ENCODE measurements around the gene ABHD11. TPM values are rescaled to one million over a fixed set of nuclear protein-coding genes. Genes with fewer than 3 reads are reported as not detected.
A peak's percentile ranks its signal among the peaks of the same experiment; 100 is the strongest.

Gene ABHD11
- total and polyA plus RNA-seq, 10 donors: 11.4 to 26.0 (median 17.8) TPM

DNA sequence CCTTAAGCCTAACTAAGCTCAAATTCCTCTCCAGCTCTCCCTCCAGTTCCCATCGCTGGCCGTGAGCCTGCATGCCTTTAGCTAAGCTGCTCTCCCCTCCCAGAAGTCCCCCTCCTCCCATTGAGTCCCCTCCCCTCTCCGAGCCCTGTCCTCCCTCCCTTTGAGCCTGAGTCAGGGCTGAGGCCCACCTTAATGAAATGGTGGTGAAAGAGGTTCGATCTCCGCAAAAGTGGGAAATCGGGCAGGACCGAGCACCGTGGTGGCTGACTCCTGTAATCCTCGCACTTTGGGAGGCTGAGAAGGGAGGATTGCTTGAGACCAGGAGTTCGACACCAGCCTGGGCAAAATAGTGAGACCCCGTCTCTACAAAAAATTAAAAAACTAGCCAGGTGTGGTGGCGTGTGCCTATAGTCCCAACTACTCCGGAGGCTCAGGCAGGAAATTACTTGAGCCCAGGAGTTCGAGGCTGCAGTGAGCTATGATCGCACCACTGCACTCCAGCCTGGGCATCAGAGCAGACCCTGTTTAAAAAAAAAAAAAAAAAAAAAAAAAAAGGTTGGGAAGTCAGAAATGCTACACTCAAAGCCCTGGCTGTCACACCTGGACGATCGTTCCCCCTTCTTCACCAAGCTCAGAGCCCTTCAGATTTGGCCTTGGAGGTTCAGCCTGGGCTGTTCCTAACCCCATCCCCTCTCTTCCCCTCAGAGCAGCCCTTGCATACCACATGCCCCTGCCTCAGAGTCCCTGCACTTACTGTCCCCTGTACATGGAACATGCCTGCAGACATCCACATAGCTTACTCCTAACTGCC, 32.5 kb upstream of the ABHD11 start:
- peaks cover 0 to 25% (median 18%) of the 10 kb centered on the region in 6 donors for H3K4me1 ChIP-seq
- peak overlapping the region in 7 of 8 donors; percentile 9 to 64 (median 24) for H3K4me3 ChIP-seq
- intact Hi-C loops (cut with DNase I; ENCODE audit: low total_unique reads): no loop called here
- no peak for DNase-seq
- no peaks in the 10 kb centered on the region for H3K36me3 ChIP-seq
- H3K27ac ChIP-seq: no peak overlapping the region
- TF ChIP-seq, protein P1, sequence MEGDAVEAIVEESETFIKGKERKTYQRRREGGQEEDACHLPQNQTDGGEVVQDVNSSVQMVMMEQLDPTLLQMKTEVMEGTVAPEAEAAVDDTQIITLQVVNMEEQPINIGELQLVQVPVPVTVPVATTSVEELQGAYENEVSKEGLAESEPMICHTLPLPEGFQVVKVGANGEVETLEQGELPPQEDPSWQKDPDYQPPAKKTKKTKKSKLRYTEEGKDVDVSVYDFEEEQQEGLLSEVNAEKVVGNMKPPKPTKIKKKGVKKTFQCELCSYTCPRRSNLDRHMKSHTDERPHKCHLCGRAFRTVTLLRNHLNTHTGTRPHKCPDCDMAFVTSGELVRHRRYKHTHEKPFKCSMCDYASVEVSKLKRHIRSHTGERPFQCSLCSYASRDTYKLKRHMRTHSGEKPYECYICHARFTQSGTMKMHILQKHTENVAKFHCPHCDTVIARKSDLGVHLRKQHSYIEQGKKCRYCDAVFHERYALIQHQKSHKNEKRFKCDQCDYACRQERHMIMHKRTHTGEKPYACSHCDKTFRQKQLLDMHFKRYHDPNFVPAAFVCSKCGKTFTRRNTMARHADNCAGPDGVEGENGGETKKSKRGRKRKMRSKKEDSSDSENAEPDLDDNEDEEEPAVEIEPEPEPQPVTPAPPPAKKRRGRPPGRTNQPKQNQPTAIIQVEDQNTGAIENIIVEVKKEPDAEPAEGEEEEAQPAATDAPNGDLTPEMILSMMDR (IDR thresholded peaks at IDR 0.05 in 8 of 11, conservative IDR thresholded peaks at IDR 0.05 in 3 of 11): no peak
- TF ChIP-seq POLR2AphosphoS5 (IDR thresholded peaks at IDR 0.05): no peak
- H3K27me3 ChIP-seq (replicated peaks in 1 of 7): peaks cover 3 to 65% (median 33%) of the 10 kb centered on the region in 7 donors
- WGBS, 5 donors: 60 to 64% (median 62%) methylated on average over 17 of the region's 17 CpGs
- no peaks in the 10 kb centered on the region for H3K9me3 ChIP-seq

DNA sequence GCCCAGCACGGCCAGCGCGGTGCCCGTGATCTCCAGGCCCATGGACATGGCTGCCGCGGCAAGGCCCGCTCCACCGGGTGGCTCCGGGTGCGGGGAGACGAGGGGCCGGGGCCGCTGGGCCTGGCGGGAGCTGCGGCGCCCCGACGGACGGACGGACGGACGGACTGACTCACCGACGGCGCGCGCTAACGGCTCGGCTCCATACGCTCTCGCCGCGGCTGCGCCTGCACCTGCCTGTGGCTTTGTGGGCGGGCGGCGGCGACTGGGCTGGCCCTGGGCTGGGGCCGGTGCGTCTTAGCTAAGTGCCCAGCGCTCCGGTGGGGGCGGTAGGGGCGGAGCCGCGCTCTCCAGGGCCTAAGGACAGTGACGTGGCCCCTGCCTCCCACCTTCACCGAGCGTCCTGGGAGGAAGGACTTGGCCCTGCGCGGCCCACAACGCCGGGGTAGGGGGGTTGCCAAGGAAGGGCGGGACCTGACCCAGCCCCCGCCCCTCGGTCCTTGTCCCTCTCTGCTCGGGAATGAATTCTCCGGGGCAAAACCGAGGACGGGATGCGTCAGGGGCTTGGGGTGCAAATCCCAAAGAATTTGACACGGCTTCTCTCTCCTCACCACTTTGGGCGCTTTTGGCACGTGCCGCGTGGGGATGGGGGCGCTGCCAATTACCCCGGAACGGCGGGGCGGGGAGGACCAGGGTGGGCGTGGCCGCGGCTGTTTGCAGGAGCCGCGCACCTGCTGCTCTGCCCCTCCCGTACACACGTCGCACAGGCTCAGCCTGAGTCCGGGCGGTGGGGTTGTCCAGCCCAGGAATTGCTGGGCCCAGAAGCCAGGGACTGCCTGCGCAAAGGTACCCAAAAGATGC, 31.6 kb upstream of the ABHD11 start, which contains the start of gene CLDN3:
Gene CLDN3, minus strand, starts transcription at position 269 of the 858 bp plus-strand sequence. Its CDS starts 221 bp downstream, at position 48.
- TF ChIP-seq POLR2A (IDR thresholded peaks at IDR 0.05) (no peak), POLR2AphosphoS5 (IDR thresholded peaks at IDR 0.05) (no peak)
- TF ChIP-seq, protein P1 (IDR thresholded peaks at IDR 0.05 in 8 of 11, conservative IDR thresholded peaks at IDR 0.05 in 3 of 11): no peak
- Histone ChIP-seq H3K9me3 (no peaks in the 10 kb centered on the region), H3K4me3 (peak within 1 kb of the TSS in 7 of 8 donors; percentile 9 to 64 (median 24)), H3K36me3 (no peaks in the 10 kb centered on the region), H3K27me3 (replicated peaks in 1 of 7) (peaks cover 3 to 65% (median 33%) of the 10 kb centered on the region in 7 donors), H3K27ac (no peak within 1 kb of the TSS), H3K4me1 (peaks cover 0 to 25% (median 18%) of the 10 kb centered on the region in 6 donors)
- no peak for DNase-seq
- WGBS, 5 donors: 3 to 5% (median 4%) methylated on average over 31 to 82 of the region's 82 CpGs
- intact Hi-C loops (cut with DNase I; ENCODE audit: low total_unique reads): no loop called here

DNA sequence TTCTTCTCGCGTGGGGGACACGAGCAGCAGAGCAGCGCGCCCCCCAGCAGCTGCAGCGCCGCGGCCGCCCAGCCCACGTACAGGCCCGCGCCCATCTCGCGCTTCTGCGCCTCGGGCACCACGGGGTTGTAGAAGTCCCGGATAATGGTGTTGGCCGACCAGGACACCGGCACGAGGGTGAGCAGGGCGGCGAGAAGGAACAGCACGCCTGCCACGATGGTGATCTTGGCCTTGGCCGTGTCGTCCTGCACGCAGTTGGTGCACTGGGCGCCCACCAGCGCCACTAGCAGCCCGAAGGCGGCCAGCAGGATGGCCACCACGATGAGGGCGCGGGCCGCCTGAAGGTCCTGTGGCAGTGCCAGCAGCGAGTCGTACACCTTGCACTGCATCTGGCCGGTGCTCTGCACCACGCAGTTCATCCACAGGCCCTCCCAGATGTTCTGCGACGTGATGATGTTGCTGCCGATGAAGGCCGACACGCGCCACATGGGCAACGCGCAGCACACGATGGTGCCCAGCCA, 30.9 kb upstream of the ABHD11 start:
- Histone ChIP-seq H3K4me3 (peak overlapping the region in 5 of 8 donors; percentile 21 to 64 (median 32)), H3K36me3 (no peaks in the 10 kb centered on the region), H3K27ac (no peak overlapping the region), H3K27me3 (replicated peaks in 1 of 7) (peaks cover 3 to 65% (median 33%) of the 10 kb centered on the region in 7 donors), H3K4me1 (peaks cover 0 to 25% (median 18%) of the 10 kb centered on the region in 6 donors), H3K9me3 (no peaks in the 10 kb centered on the region)
- TF ChIP-seq POLR2A (IDR thresholded peaks at IDR 0.05): no peak
- TF ChIP-seq, protein P1 (IDR thresholded peaks at IDR 0.05 in 8 of 11, conservative IDR thresholded peaks at IDR 0.05 in 3 of 11): no peak
- TF ChIP-seq POLR2AphosphoS5 (IDR thresholded peaks at IDR 0.05): no peak
- no peak for DNase-seq
- WGBS, 5 donors: 19 to 32% (median 29%) methylated on average over 32 to 49 of the region's 49 CpGs
- intact Hi-C loops (cut with DNase I; ENCODE audit: low total_unique reads): no loop called here
